Retinal pigment epithelial cell (primary cell): ENCODE data around the gene LMO3.

Experiments used
- DNase-seq: peaks from one replicate; pipeline ENCODE4 v3.0.0-alpha.2; 2010; ENCODE audit warnings: low read depth
- H3K4me3 ChIP-seq: 2 replicates; pipeline ENCODE4 v1.5.1; 2011; ENCODE audit warnings: mild to moderate bottlenecking, low read length, control low read depth, moderate library complexity
- CTCF ChIP-seq: conservative IDR thresholded peaks from 2 replicates; pipeline ENCODE4 v1.5.1; 2011; ENCODE audit warnings: low read depth, low read length, control low read depth, inconsistent platforms

LMO3 gene

GRCh38 chr12:16513231-16513630 lies 92.7 kb downstream of the LMO3 start:
- no peak for DNase-seq
- H3K4me3 ChIP-seq: no peak overlapping the region
- TF ChIP-seq CTCF: no peak

GRCh38 chr12:16509411-16509810 lies 96.6 kb downstream of the LMO3 start:
- no peak for DNase-seq
- no peak overlapping the region for H3K4me3 ChIP-seq
- TF ChIP-seq CTCF: no peak

DNA sequence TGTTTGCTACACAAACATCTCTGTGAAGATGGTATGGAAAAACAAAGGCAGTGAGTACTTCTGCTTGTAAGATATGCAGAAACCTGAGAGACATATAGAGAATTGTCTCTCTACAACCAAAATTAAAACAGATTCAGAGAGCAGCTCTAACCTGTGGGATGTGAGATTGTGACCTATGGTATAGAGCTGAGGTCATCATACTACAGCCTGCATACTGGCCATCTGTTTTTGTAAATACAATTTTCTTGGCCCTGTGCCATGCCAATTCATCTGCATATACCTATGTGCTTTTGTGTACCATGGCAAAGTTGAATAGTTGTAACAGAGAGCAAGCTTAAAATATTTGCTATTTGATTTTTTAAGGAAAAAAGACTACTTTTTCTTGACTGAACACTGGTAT lies 99.6 kb downstream of the LMO3 start:
- no peak for TF ChIP-seq CTCF
- DNase-seq: no peak
- H3K4me3 ChIP-seq: no peak overlapping the region

GRCh38 chr12:16504200-16504599 lies 101.8 kb downstream of the LMO3 start:
- no peak for TF ChIP-seq CTCF
- no peak for DNase-seq
- no peak overlapping the region for H3K4me3 ChIP-seq

GRCh38 chr12:16499611-16500010 lies 106.4 kb downstream of the LMO3 start:
- TF ChIP-seq CTCF: no peak
- DNase-seq: no peak
- no peak overlapping the region for H3K4me3 ChIP-seq
